Middle frontal gyrus (tissue), 1 donor: ENCODE data around the gene OBSCN.

ENCODE experiments used
- DNase-seq: peaks from one replicate; pipeline ENCODE4 v3.0.0-alpha.2; 2015; ENCODE audit warnings: low spot score; ENCODE audit errors: extremely low spot score

OBSCN gene

GRCh38 chr1:228394571-228395394 is 186.9 kb downstream of the OBSCN start:
- no peak for DNase-seq

GRCh38 chr1:228396770-228397662 is 189.2 kb downstream of the OBSCN start:
- DNase-seq, result no peak

- DNase-seq, result no peak
Measured at GRCh38 chr1:228397966-228398365, 190.1 kb downstream of the OBSCN start.

GRCh38 chr1:228398741-228399461 is 191.1 kb downstream of the OBSCN start:
- no peak for DNase-seq

GRCh38 chr1:228399531-228400236 is 191.8 kb downstream of the OBSCN start:
- no peak for DNase-seq

GRCh38 chr1:228400237-228400651 is 192.4 kb downstream of the OBSCN start:
- DNase-seq, result no peak

- no peak for DNase-seq
Measured at GRCh38 chr1:228400692-228401454, 193.0 kb downstream of the OBSCN start.

- no peak for DNase-seq
Measured at GRCh38 chr1:228401782-228402640, 194.2 kb downstream of the OBSCN start.

GRCh38 chr1:228402641-228403025 is 194.8 kb downstream of the OBSCN start:
- no peak for DNase-seq

GRCh38 chr1:228403231-228403631 is 195.4 kb downstream of the OBSCN start:
- no peak for DNase-seq

GRCh38 chr1:228404107-228404720 is 196.4 kb downstream of the OBSCN start:
- DNase-seq, result no peak

GRCh38 chr1:228405200-228405978 is 197.5 kb downstream of the OBSCN start:
- no peak for DNase-seq

- no peak for DNase-seq
Measured at GRCh38 chr1:228405979-228406228, 198.1 kb downstream of the OBSCN start.

- no peak for DNase-seq
Measured at GRCh38 chr1:228407106-228408040, 199.5 kb downstream of the OBSCN start.

- DNase-seq, result no peak
Measured at GRCh38 chr1:228408041-228408868, 200.4 kb downstream of the OBSCN start.
